Globus pallidus (tissue), 1 donor: Measurements from ENCODE around the gene MED9.
A peak's percentile ranks its signal among the peaks of the same experiment; 100 is the strongest.

Source experiments
- DNase-seq: peaks from one replicate; pipeline ENCODE4 v3.0.0-alpha.2; 2015; ENCODE audit warnings: low spot score

MED9 gene

DNA sequence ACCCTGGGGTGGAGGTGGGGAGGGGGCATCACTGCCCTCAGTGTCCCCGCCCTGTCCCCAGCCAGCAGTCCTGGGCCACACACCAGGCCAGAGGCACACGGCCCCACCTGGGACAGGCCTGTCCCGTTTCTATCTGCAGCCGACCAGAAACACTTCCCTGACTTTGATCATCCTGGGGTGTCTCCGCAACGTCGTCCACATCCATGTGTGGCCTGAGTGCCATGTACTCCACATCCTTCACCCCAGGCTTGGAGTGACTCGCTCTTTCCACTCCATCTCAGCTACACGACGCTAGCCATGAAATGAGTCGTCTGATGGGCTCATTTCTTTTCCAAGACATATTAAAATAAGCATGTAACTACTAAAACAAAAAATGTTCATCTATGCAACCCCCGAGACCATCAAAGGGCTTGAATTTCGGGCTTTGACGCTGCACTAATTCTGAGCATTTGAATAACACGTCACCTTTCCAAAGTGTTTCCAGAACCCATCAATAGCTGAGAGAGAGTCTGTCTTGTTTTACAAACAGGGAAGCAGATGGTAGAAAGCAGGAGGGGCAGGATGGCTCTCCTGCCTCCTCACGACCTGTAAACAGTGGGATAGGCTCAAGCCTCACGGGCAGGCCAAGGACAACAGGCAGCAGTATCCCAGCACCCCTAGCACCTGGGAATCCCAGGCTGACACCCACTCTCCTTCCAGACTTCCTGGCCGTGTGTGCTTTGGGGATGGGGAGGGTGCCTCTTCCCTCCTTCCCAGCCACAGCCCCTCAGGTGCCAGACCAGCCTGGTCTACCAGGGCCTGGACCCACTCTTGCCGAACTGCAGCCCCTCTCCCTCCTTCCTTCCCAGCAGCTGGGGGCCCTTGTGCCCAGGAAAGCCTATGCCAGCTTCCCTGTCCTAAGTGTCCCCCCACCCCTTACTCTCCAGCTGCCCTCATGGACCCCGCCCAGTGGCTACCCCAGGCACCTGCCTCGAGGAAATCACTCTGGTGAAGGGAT, 39.4 kb downstream of the MED9 start:
- no peak for DNase-seq

DNA sequence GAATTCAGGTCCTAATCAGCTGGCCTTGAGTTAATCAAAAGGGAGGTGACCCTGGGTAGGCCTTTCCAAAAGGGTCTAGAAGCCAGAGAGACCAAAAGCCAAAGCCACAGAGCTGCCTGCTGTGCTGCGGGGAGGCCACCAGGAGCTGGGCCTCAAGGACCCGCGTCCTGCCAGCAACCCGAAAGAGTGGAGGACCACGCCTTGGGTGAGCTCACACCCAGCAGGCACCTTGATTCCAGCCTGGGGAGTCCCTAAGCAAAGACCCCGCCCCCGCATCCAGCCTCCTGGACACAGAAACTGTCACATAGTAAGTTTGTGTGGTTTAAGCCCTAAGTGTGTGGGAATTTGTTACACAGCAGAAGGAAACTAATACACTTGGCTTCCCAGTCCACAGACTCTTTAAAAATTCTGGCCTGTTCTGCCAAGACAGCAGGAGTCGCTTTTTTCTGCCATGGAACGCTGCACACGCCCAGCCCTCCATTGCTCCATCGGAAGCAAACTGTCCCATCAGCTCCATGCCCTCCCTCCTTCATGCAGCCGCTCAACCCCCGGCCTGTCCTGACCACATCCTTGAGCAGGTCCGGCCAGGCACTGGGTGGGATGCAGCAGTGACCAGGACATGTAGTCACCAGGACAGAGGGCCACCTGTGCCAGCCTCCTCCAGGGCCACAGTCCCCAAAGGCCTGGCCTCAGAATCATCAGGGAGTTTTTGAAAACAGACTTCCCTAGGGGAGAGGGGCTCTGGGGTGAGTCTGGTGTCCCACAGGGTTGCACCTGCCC, 40.3 kb downstream of the MED9 start:
- no peak for DNase-seq

DNA sequence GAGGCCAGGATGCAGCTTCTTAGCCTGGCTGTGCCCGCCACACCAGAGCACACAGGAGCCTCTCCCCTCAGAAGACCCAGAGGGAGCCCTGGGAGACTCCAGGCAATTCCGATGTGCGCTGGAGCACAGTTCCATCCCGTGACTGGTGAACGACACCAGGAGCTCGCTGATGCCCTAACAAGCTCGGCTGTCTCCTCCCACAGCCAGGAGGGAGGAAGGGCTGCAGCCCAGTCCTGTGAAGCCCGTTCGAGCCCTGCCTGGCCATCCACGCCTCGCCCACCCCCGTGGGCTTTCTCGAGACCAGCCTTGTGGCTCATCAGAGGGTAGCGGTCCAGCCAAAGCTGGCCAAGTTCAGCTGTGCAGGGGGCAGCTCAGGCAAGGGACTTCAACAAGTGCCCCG, 41.2 kb downstream of the MED9 start:
- DNase-seq = no peak

DNA sequence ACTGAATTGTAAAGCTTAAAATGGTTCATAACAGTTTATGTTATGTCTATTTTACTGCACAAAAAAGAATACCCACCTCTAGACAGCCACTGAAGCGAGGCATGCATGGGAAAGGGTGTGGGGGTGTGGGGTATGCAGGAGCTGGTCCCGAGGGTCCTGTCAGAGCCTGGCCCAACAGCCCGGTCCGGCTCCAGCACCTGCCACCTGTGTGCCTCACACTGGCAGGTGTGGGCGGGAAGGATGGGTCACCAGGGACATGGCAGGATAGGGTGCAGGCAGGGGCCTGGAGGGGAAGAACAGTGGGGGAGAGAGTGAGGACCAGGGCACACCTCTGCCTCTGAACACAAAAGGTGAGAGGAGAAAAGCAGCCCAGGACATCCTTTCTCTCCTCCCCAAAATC, 42.2 kb downstream of the MED9 start:
- DNase-seq = no peak

DNA sequence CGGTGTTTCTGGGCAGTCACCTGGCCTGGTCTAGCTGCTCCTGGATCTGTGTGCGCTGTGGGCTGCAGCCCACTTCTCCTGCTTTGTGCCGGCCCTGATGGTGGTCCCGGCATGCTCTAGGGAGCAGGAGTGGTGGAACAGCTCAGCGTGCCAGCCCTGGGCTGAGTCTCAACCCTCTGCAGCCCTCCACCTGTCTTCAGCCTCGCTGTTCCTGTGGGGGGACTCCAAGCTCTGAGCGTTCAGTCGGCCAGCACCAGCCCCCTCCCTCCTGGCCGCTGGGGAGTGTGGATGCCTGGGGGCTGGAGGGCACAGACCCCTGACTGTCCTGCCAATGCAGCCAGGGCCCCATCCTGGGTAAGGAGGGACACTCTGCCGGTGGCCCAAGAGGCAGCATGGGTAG, 43.1 kb downstream of the MED9 start:
- DNase-seq = no peak

DNA sequence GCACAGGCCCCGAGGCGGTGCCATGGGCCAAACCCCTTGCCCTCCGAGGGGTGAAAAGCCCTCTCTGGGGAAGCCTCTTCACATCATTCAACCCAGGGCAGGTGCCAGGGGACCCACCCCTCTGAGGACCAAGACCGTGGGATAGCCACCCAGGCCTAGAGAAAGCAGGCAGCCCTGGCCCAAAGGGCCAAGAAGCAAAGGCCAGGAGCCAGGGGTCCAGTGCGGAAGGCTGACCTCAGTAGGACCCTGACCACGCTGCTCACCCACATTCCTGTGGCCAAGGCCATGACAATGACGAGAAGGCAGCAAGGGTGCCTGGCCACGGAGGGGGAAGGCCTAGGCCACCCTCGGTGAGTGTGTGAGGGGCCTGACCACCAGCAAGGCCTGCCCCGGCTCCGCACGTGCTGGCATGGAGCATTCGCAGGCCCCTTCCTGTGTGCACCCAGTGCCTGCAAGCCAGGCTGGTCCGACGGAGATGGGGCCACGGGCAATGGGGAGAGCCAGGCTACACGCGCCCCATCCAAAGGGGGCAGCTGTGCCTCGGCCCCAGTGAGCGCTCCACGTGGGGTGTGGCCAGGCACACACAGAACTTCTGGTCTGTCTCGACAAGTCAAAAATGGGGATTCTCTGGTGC, 43.9 kb downstream of the MED9 start:
- no peak for DNase-seq

DNA sequence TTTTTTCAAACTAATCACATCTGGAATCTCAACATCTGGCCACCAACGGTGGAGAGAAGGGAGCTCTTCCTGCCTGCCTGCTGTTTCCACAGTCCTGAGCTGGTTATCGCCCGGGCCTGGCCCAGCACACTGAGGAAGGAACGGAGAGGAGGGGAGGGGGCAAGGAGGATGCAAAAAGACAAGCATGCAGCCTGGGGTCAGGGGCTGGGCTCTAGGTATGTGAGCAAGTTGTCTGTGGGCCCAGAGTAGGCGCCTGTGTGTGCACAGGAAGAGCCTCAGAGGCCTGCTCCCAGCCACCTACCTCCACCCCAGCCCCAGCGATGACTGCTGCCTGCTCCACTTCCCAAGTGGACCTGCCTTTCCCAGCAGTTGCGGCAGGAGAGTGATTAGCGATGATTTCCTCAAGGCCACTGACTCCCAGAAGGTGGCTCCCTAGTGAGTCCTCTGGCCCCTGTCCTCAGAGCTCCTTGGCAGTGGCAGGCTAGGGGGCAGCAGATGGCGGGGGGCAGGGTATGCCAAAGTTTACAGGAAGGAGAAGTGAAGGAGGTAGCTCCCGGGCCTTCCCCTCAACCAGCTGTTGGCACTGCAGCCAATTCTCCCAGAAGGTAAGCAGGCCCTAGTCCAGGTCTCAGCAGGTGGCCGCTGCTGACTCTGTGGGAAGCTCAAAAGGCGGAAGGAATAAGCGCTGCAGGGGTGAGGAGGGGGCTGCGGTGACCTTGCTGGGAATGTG, 46.4 kb downstream of the MED9 start:
- DNase-seq = no peak

DNA sequence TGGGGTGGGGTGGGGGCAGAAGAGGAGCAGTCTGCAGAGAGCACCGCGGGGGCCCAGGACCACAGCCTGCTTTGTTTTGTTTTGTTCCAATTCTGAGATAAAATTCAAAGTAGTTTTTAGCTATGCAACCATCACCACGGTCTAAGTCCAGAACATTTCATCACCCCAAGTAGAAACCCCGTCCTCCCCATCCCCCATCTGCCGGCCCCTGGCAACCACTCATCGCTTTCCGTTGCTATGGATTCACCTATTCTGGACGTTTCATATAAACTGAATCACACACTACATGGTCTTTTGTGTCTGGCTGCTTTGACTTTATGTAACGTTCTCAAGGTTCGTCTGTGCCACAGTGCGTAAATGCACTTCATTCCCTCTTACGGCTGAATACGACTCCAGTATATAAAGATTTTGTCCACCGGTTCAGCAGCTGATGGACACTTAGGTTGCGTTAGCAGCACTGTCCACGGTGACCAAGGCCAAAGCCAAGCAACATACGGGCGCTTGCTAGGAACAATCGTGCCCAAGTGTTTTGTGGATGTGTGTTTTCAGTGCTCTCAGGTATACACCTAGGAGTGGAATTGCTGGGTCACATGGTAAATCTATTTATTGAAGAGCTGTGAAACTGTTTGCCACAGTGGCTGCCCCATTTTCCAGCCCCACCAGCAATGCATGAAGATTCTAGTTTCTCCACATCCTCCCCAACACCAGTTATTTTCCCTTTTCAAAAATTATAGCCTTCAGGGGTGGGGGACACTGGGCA, 47.1 kb downstream of the MED9 start:
- no peak for DNase-seq

DNA sequence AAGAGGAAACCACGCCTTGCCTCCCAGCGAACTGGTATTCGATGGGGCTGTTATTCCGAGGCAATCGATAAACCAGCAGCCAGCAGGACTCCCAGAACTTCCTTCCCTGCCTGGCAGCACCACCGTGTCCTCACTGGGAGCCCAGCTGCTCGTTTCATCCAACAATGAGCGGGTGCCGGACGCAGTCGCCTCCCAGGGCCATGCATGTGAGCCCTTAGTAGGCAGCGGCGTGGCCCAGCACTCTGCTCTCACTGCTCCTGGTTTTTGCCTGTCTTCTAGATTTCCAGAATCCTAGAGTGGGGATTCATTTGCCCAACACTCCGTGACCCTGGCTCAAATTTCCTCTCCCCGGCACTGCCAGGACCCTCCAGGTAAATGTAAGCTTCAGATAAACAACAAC, 48.5 kb downstream of the MED9 start:
- DNase-seq = no peak

DNA sequence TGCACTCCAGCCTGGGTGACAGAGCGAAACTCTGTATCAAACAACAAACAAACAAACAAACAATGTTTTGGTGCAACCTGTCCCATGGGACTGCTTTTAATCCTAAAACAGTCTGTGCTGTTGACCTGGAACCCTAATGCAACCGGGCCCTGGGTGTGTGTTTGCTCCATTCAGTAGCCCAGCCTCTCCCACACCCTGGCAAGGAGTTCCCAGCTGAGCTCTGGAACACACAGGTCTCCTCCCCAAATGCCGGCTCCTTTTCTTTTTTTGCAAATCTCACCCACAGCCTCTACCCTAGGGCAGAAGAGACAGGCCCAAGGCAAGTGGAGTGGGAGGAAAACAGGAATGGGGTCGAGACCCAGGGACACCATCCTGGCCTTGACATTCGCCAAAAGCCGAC, 49.2 kb downstream of the MED9 start:
- no peak for DNase-seq

DNA sequence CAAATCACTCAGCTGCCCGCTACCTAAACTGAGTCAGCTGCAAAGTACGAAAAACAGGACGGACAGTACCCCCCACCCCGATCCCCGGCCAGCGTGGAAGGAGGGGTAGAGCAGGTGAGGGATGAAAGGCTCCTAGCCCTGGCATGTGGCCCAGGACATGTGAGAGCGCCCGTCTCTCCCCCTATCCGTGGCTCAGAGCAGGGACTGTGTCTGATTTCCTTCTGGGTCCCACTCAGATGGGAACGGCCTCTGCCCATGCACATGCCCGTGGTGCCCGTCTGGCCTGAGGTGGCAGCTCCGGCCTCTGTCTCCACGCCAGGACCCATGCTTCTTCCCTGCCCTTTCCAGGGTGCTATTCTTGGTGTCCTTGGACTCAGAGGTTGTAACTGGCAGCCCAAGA, 49.6 kb downstream of the MED9 start:
- no peak for DNase-seq

DNA sequence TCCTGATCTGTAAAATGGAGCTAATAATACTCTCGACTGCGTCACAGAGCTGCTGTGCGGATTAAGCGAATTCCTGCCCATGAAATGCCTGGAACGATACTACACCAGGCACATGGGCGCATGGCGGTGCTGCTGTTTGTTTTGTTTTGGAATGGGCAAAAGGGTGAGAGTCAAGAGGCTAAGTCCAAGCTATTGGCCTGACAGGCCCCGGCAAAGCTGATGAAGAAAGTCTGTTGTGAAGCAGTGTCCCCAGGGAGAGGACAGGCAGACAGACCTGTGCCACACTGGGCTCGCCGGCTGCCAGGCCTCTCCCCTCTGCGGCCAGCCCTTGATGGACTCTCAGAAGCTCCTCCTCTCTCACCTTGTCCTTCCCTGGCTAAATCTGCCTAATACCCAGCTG, 50.7 kb downstream of the MED9 start:
- DNase-seq = no peak

DNA sequence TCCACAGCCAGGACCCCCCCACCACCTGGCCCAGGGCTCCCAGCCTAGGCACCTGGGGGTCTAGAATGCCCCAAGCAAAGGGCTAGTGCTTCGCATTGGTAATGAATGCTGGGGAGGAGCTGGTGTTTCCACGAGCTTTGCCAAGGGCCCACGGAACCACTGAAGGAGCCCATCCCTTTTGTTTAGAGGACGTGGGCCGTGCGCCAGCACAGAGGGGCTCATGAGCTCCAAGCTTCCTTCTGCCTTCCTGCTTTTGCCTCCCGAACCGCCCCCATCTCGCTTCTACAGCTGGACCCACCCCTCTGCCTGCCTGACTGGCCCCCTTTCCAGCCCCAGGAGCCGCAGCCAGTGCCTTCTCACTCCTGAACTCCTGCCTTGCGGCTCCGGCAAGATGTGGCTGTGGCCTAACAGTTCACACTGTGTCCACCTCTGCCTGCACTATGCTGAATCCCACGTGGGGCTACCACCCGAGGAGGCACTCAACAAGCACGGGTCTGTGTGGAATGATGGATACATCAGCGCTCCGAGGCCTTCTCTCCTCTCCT, 51.2 kb downstream of the MED9 start:
- DNase-seq = no peak

DNA sequence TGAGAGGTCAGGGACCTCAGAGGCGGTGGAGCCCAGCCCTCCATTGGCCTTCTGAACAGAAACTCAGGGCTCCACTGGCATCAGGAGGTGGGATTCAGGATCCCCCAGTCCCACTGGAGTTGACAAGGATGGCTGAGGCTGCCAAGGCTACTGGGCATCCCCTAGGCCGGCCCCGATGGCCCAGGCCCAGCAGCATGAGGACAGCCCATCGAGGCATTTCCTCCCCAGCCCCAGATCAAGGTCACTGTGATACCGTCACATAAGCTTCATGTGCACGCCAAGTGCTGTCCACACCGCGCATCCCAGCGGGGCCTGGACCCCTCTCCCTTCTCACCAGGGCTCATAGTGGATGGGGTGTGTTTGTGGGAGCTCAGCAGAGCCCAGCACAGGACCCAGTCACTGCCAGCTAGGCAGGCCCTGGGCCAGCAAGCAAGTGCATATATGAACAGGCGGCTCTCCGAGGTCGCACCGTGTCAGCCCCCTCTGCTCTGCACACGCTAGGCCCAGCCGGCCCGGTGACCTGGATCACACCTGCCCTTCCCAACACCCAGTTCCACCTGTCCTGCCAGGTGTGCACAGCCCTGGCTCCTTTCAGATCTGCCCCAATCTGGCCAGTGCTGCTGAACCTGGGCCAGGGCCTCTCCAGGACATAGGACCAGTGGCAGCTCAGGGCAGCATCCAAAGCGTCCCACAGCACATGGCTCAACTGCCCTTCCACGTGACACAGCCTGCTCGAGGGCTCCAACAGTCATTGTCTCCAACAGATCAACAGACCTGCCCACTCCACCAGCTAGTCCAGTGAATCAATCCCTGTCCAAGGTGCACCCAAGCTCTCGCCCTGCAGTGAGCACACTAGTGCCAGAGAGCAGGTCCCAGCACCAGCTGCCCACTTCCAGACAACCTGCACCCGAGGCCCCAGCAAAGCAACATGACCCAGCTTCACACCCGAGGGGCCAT, 52.2 kb downstream of the MED9 start:
- DNase-seq = no peak

DNA sequence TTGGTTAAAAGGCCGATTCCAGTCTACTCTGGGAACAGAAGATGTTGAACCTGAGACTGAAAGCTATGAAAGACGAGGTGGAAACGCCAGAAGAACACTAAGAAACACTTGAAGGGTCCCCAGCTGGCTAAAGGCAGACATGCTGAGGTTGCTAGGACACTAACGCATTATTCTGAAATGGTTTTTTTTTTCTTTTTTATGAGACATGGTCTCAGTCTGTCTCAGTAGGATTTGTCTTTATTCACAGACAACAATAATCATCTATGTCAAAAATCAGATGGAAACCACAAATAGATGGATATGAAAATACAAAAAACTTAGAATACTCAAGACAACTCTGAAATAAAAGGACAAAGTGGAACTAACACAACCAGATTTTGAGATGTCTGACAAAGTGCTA, 54.4 kb downstream of the MED9 start:
- no peak for DNase-seq

DNA sequence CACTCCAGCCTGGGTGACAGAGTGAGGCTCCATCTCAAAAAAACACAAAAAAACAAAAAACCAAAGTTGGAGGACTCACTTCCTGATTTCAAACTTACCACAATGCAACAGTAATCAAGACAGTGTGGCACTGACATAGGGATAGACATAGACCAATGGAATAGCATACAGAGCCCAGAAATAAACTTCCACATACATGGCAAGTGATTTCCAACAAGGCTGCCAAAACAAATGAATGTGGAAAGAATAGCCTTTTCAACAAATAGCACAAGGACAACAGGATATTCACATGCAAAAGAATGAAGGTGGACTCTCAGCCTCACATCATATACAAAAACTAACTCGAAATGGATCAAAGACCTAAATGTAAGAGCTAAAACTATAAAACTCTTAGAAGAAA, 56.2 kb downstream of the MED9 start:
- DNase-seq = no peak

DNA sequence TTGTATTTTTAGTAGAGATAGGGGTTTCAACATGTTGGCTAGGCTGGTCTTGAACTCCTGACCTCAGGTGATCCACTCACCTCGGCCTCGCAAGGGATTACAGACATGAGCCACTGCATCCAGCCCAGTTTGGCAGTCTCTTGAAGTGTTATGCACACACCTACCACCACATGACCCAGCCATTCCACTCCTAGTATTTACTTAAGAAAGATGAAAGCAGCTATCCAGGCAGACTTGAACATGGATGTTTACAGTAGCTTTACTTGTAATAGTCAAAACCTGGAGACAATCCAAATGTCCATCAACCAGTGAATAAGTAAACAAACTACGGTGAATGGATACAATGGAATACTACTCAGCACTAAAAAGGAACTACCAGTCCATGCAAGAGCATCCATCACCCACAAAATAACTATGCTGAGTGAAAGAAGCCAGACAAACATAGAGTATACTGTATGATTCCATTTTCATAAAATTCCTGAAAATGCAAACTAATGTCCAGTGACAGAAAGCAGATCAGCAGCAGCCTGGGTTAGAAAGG, 57.2 kb downstream of the MED9 start:
- no peak for DNase-seq

DNA sequence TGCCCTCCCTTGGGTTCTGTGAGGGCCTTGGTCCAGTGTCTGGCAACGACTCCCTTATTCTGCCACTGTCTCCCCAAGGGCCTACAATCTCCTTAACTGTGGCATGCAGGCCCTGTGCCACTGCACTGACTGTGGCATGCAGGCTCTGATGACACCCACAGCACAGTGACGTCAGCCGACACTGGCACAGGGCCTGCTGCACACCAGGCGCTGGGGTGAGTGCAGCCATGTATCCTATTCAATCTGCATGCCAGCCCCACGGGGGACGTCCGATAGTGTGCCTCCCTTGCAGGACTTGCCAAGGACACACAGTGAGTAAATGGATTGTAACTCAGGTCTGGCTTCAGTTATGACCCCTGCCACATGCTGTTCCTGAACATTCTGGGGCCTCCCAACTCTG, 59.2 kb downstream of the MED9 start:
- DNase-seq = peak; percentile 38

DNA sequence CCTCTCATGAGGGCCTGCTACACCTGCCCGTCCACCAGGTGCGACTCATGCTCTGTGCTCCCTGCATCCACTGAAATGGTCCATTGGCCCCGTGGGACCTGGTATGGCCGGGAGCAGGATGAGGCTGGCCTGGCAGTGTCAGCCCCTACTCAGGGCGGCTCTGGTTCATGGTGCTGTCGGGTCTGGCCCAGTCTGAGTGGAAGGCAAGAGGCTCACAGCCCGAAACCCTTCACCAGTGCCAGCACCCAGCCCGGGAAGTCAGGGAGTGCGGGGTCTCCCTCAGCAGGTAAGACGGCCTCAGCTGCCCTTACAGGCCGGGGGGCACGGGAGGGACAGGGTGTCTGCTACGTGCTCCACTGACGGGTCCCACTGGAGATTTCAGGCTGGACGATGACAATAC, 59.9 kb downstream of the MED9 start:
- no peak for DNase-seq
